Lower lobe of right lung (tissue), 2 donors: ENCODE results near the gene C20orf144. TPM values are rescaled to one million over a fixed set of nuclear protein-coding genes. Genes with fewer than 3 reads are reported as not detected.

Source experiments
- ATAC-seq, 2 donors: fragments of 200-7000 bp; cut with Tn5 transposase; one replicate each; pipeline ENCODE4 v1.9.1; 2020 to 2022; ENCODE audit warnings: mild to moderate bottlenecking in 2 of 2, moderate library complexity in 2 of 2
- DNase-seq: peaks from one replicate; pipeline ENCODE4 v3.0.0-alpha.2; 2020
- H3K27ac ChIP-seq: fragments of 200-600 bp; one replicate; pipeline ENCODE4 v1.8.0; 2022
- H3K27me3 ChIP-seq: fragments of 200-600 bp; one replicate; pipeline ENCODE4 v1.8.0; 2022; ENCODE audit warnings: low read depth
- H3K36me3 ChIP-seq: fragments of 200-600 bp; one replicate; pipeline ENCODE4 v1.8.0; 2022; ENCODE audit warnings: mild to moderate bottlenecking
- H3K4me1 ChIP-seq: fragments of 200-600 bp; one replicate; pipeline ENCODE4 v1.8.0; 2022
- H3K4me3 ChIP-seq: fragments of 200-600 bp; one replicate; pipeline ENCODE4 v1.8.0; 2022; ENCODE audit warnings: mild to moderate bottlenecking
- H3K9me3 ChIP-seq: fragments of 200-600 bp; one replicate; pipeline ENCODE4 v1.8.0; 2022
- CTCF ChIP-seq: fragments of 200-600 bp; IDR thresholded peaks from one replicate; pipeline ENCODE4 v1.8.0; 2022; ENCODE audit warnings: antibody characterized with exemption, mild to moderate bottlenecking
- intact Hi-C: fragments of 100-400 bp; cut with DNase I; formaldehyde crosslinking; loops from one replicate; pipeline ENCODE4 v1.11.0; 2022
- total RNA-seq: library from RNA; stranded (reverse); fragmentation: NEBNext Ultra II Directional; extraction: Animal tissue kit (Norgen Biotek cat#: 25700); gene quantifications from one replicate; pipeline ENCODE4 v1.2.1, GENCODE V29; 2021
- donor health status: DM: no; HTN: yes; CAD: no; lungs with severe emphysema.

C20orf144 gene
- total RNA-seq, 1 donor from 2014 or later, result not detected

DNA sequence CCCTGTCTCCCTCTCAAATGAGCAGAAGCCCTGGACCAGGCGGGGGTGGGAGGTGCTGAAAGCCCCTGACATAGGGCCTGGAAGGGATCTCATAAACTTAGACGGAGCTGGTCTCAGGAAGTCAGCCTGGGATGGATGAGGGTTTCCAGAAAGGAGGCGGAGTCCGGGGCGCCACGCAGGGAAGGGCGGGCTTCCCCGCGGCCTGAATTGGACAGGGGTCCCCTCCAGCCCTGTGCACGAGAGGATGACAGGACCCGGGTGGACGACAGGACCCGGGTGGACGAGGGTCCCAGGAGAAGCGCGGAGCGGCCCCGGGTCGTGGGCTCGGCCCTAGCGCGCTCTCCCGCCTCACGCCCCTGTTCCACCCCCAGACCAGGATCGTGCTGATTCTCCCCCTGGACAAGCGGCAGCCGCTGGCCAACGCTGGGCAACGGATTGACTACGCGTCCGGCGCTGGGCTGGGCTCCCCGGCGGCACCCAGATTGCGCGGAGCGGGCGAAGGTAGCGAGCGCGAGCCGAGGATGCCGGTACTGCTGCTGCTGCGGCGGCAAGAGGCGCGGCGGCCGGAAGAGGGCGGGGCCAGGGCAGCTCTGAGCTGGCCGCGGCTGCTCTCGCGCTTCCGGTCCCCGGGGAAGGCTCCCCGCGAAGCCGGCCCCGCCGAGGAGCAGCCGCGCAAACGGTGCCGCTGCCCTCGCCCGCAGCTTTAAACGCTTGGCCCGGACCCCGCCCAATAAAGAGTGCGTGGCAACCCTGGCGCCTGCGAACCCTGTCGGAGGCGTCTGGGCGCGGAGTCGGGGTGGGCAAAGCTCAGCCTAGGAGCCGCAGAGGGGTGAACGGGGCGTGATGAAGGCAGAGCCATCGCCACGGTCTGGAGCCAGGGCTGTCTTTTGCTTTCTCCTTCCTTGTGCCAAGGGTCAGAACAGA, 1.3 kb downstream of the C20orf144 start:
- peak overlapping the region; percentile 88 for H3K27ac ChIP-seq
- peak; percentile 94 for DNase-seq
- peak; percentile 77 to 80 for ATAC-seq
- no peak for TF ChIP-seq CTCF
- H3K4me3 ChIP-seq, result peak overlapping the region; percentile 88
- H3K9me3 ChIP-seq, result no peaks in the 10 kb centered on the region
- intact Hi-C loops, result no loop called here
- peaks cover 19% of the 10 kb centered on the region for H3K36me3 ChIP-seq
- H3K27me3 ChIP-seq, result no peaks in the 10 kb centered on the region
- H3K4me1 ChIP-seq, result peaks cover 47% of the 10 kb centered on the region

DNA sequence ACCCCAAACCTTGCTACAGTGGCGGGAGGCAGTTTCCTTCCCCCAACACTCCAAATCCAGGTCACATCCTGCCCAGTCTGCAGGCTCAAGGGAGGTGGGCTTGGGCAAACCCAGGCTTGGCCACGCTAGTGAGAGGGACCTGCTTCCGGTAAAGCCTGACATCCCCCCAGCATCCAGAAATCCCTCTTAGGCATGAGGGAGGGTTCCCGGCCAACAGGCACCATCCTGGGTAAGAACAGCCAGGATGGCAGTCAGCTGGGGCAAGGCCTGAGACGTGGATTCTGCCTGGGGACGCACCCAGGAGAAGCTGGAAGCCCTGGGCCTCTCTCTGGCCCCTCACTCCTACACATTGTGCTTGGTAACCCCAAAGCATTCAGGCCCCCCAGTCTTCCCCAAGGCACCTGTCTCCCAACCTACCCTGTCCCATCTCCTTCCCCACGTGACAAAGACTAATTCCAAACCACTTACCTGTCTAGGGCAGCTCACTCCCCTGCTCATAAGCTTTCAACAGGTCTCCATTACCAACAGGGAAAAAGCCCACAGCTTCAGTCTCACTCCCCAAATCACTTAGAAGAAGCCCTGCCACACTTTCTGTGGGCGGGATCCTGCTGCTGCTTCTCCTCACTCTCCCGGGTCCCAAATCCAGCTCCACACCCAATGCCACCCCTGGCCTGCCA, 2.1 kb downstream of the C20orf144 start:
- H3K36me3 ChIP-seq, result peaks cover 20% of the 10 kb centered on the region
- H3K4me1 ChIP-seq, result peaks cover 49% of the 10 kb centered on the region
- H3K27me3 ChIP-seq, result no peaks in the 10 kb centered on the region
- TF ChIP-seq CTCF, result no peak
- ATAC-seq (no peak), DNase-seq (no peak)
- intact Hi-C loops, result no loop called here
- H3K4me3 ChIP-seq, result peak overlapping the region; percentile 88
- H3K27ac ChIP-seq, result peak overlapping the region; percentile 88
- H3K9me3 ChIP-seq, result no peaks in the 10 kb centered on the region

- Histone ChIP-seq H3K27me3 (no peaks in the 10 kb centered on the region), H3K9me3 (no peaks in the 10 kb centered on the region), H3K36me3 (peaks cover 16% of the 10 kb centered on the region), H3K4me1 (peaks cover 49% of the 10 kb centered on the region), H3K27ac (peak overlapping the region; percentile 88), H3K4me3 (no peak overlapping the region)
- TF ChIP-seq CTCF, result no peak
- intact Hi-C loops, result no loop called here
- DNase-seq (no peak), ATAC-seq (no peak)
These were observed 2.6 kb downstream of the C20orf144 start for GRCh38 chr20:33664762-33665144.

GRCh38 chr20:33666293-33667244, 4.4 kb downstream of the C20orf144 start, which contains the start of gene ACTL10:
ACTL10 (plus strand) TSS chr20:33666943; CDS start chr20:33667498, 555 bp downstream.
- intact Hi-C loops, result no loop called here
- H3K36me3 ChIP-seq, result peaks cover 15% of the 10 kb centered on the region
- DNase-seq (peak; percentile 98), ATAC-seq (peak; percentile 89 to 90)
- peak within 1 kb of the TSS; percentile 63 for H3K4me3 ChIP-seq
- peak within 1 kb of the TSS; percentile 79 for H3K27ac ChIP-seq
- H3K27me3 ChIP-seq, result no peaks in the 10 kb centered on the region
- TF ChIP-seq CTCF, result peak; percentile 44
- no peaks in the 10 kb centered on the region for H3K9me3 ChIP-seq
- peaks cover 49% of the 10 kb centered on the region for H3K4me1 ChIP-seq

DNA sequence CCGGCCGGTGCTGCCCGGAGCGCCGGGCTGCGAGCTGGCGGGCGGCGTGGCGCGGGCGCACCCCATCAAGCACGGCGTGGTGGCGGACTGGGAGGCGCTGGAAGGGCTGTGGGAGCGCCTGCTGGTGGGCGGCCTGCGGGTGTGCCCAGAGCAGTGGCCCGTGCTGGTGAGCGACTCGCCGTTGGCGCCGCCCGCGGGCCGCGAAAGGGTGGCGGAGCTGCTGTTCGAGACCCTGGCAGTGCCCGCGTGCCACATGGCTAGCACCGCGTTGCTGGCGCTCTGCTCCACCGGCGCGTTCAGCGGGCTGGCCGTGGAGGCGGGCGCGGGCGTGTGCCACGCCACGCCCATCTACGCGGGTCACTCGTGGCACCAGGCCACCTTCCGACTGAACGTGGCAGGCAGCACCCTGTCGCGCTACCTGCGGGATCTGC, 5.1 kb downstream of the C20orf144 start:
- intact Hi-C loops, result no loop called here
- Histone ChIP-seq H3K36me3 (peaks cover 15% of the 10 kb centered on the region), H3K27me3 (no peaks in the 10 kb centered on the region), H3K4me3 (peak overlapping the region; percentile 63), H3K4me1 (peaks cover 51% of the 10 kb centered on the region), H3K27ac (peak overlapping the region; percentile 79), H3K9me3 (no peaks in the 10 kb centered on the region)
- TF ChIP-seq CTCF, result no peak
- DNase-seq (peak; percentile 69), ATAC-seq (peak; percentile 25 to 30)
